Heart left ventricle (tissue), 16 donors: ENCODE data around the gene NR2F1-AS1. TPM values are rescaled to one million over a fixed set of nuclear protein-coding genes. Genes with fewer than 3 reads are reported as not detected.

Source experiments
- ATAC-seq, 4 donors: fragments of 200-7000 bp; cut with Tn5 transposase; one replicate each; pipeline ENCODE4 v1.9.1; 2020 to 2022; ENCODE audit warnings: moderate library complexity in 4 of 4, mild to moderate bottlenecking in 3 of 4, moderate number of reproducible peaks in 1 of 4
- DNase-seq, 5 donors: peaks; one replicate each; pipeline ENCODE4 v3.0.0-alpha.2; 2020
- H3K27ac ChIP-seq, 12 donors: fragments of 200-600 bp; sonication (generic) in 4 of 12; one replicate each; pipeline versions ENCODE4 v1.5.0 to v1.8.0; 2016 to 2022; ENCODE audit warnings: mild to moderate bottlenecking in 2 of 12
- H3K27me3 ChIP-seq, 9 donors: fragments of 200-600 bp; sonication (generic) in 2 of 9; one replicate each; pipeline versions ENCODE4 v1.5.1 to v1.8.0; 2016 to 2022; ENCODE audit warnings: mild to moderate bottlenecking in 3 of 9
- H3K36me3 ChIP-seq, 9 donors: fragments of 200-600 bp; sonication (generic) in 2 of 9; one replicate each; pipeline versions ENCODE4 v1.5.0 to v1.8.0; 2018 to 2022; ENCODE audit warnings: mild to moderate bottlenecking in 2 of 9
- H3K4me1 ChIP-seq, 12 donors: fragments of 200-600 bp; sonication (generic) in 4 of 12; one replicate each; pipeline versions ENCODE4 v1.5.0 to v1.8.0; 2016 to 2022; ENCODE audit warnings: mild to moderate bottlenecking in 3 of 12
- H3K4me3 ChIP-seq, 12 donors: fragments of 200-600 bp; sonication (generic) in 4 of 12; one replicate each; pipeline versions ENCODE4 v1.5.0 to v1.8.0; 2017 to 2022; ENCODE audit warnings: mild to moderate bottlenecking in 9 of 12, moderate library complexity in 4 of 12
- H3K9me3 ChIP-seq, 12 donors: fragments of 200-600 bp; sonication (generic) in 4 of 12; one replicate each; pipeline versions ENCODE4 v1.5.0 to v1.8.0; 2016 to 2022; ENCODE audit warnings: mild to moderate bottlenecking in 1 of 12
- POLR2A ChIP-seq, 2 donors: fragments of 450-650 bp; IDR thresholded peaks; one replicate each; pipeline ENCODE4 v1.6.1; 2017; ENCODE audit warnings: antibody characterized with exemption in 2 of 2, mild to moderate bottlenecking in 2 of 2, moderate library complexity in 2 of 2
- WGBS, 4 donors: extraction: QIAGEN DNeasy Blood & Tissue Kit in 2 of 4; methylation state at CpG; one replicate each; pipeline versions ENCODE4 v1.1.5 to v1.1.7; 2013 to 2018; 5-methylcytosine and 5-hydroxymethylcytosine counted together
- intact Hi-C, 10 donors: fragments of 100-400 bp; cut with DNase I; formaldehyde crosslinking; loops; one replicate each; pipeline versions ENCODE4 v1.11.1 to v1.14.2; 2022
- polyA plus RNA-seq, 2 donors: library from polyadenylated mRNA; stranded (reverse); fragments of 200-250 nt; gene quantifications; one replicate each; pipeline ENCODE4 v1.2.3, GENCODE V29; 2013
- total RNA-seq, 9 donors: library from RNA; depleted of rRNA in 2 of 9; stranded (reverse); fragments of >200 nt in 2 of 9; fragmentation: NEBNext Ultra II Directional in 3 of 9; extraction: Animal tissue kit (Norgen Biotek cat#: 25700) in 3 of 9; gene quantifications; one replicate each; pipeline versions ENCODE4 v1.1.0 to v1.2.4, GENCODE V29; 2016 to 2023
- TF ChIP-seq, protein P1 (sequence below), 12 donors: fragments of 200-600 bp; sonication (generic) in 4 of 12; IDR thresholded peaks; one replicate each; pipeline versions ENCODE4 v1.5.0 to v1.8.0; 2018 to 2022; ENCODE audit warnings: antibody characterized with exemption in 12 of 12, mild to moderate bottlenecking in 5 of 12
- donor health status: ischemic (EF 13 %, LVEDD 7.1; RV severe dilation, severe dysfunction).
- donor health status: healthy with polysubstance abuse.
- donor health status: DM: no; HTN: yes; CAD: no.
- donor health status: DM: no; HTN: no; CAD: no.
- donor health status: ischemic (EF 25% LVEDD 6.9; RV normal size, moderate dysfunction).
- donor health status: ischemic (EF 25% LVEDD 5.7; RV mildly dilated, moderate dysfunction).
- donor health status: healthy.
- donor health status: DM: yes; HTN: yes; CAD: no.
- donor health status: ischemic (EF 35%, LVEDD 5.7; RV mildly dilated, moderate dysfunction).
- donor health status: nonischemic (EF 11% LVEDD 7.7; RV severe dilation, severe dysfunction).
- donor health status: DM: yes; HTN: yes; CAD: no.
- donor health status: PGD.
- donor health status: ischemic (EF 29% LVEDD 5.4; RV normal size, mild dysfunction).
- donor health status: nonischemic (EF 23%, LVEDD 6.1; RV moderate dilation, normal function).

The NR2F1-AS1 gene
- total and polyA plus RNA-seq, 11 donors, result 0.17 to 4.5 (median 0.67) TPM; not detected in 3

GRCh38 chr5:93612855-93613243, 31.8 kb upstream of the NR2F1-AS1 start:
- Histone ChIP-seq H3K4me3 (no peak overlapping the region), H3K27ac (no peak overlapping the region), H3K36me3 (no peaks in the 10 kb centered on the region), H3K4me1 (peaks cover 0 to 16% (median 3%) of the 10 kb centered on the region in 12 donors), H3K27me3 (peaks cover 33 to 78% (median 66%) of the 10 kb centered on the region in 9 donors), H3K9me3 (no peaks in the 10 kb centered on the region)
- ATAC-seq (no peak), DNase-seq (no peak)
- intact Hi-C loops, result loop anchor here in 1 of 10 donors (10.0 kb wide), 1 partner anchor 192 kb away; no protein-coding TSS in a partner anchor
- TF ChIP-seq POLR2A (IDR thresholded peaks at IDR 0.05), result no peak
- TF ChIP-seq, protein P1, sequence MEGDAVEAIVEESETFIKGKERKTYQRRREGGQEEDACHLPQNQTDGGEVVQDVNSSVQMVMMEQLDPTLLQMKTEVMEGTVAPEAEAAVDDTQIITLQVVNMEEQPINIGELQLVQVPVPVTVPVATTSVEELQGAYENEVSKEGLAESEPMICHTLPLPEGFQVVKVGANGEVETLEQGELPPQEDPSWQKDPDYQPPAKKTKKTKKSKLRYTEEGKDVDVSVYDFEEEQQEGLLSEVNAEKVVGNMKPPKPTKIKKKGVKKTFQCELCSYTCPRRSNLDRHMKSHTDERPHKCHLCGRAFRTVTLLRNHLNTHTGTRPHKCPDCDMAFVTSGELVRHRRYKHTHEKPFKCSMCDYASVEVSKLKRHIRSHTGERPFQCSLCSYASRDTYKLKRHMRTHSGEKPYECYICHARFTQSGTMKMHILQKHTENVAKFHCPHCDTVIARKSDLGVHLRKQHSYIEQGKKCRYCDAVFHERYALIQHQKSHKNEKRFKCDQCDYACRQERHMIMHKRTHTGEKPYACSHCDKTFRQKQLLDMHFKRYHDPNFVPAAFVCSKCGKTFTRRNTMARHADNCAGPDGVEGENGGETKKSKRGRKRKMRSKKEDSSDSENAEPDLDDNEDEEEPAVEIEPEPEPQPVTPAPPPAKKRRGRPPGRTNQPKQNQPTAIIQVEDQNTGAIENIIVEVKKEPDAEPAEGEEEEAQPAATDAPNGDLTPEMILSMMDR (IDR thresholded peaks at IDR 0.05), result no peak

GRCh38 chr5:93611976-93612854, 31.2 kb upstream of the NR2F1-AS1 start:
- TF ChIP-seq, protein P1 (IDR thresholded peaks at IDR 0.05), result no peak
- no peak for TF ChIP-seq POLR2A (IDR thresholded peaks at IDR 0.05)
- Histone ChIP-seq H3K4me1 (peaks cover 0 to 20% (median 5%) of the 10 kb centered on the region in 12 donors), H3K27me3 (peaks cover 33 to 85% (median 72%) of the 10 kb centered on the region in 9 donors), H3K9me3 (no peaks in the 10 kb centered on the region), H3K4me3 (no peak overlapping the region), H3K27ac (no peak overlapping the region), H3K36me3 (no peaks in the 10 kb centered on the region)
- ATAC-seq, result no peak
- intact Hi-C loops, result loop anchor here in 1 of 10 donors (10.0 kb wide), 1 partner anchor 193 kb away; no protein-coding TSS in a partner anchor
- WGBS, 4 donors, result 3 to 7% (median 4%) methylated on average over 32 to 43 of the region's 43 CpGs
- no peak for DNase-seq

- H3K27me3 ChIP-seq, result peaks cover 33 to 93% (median 80%) of the 10 kb centered on the region in 9 donors
These were observed 30.4 kb upstream of the NR2F1-AS1 start for GRCh38 chr5:93611273-93611975.

More at GRCh38 chr5:93611273-93611975, 30.4 kb upstream of the NR2F1-AS1 start:
- ATAC-seq (no peak), DNase-seq (no peak)
- H3K36me3 ChIP-seq, result no peaks in the 10 kb centered on the region
- H3K4me1 ChIP-seq, result peaks cover 0 to 20% (median 5%) of the 10 kb centered on the region in 12 donors
- 5 to 9% (median 7%) methylated on average over 9 of the region's 9 CpGs for WGBS, 4 donors
- H3K9me3 ChIP-seq, result no peaks in the 10 kb centered on the region
- no peak overlapping the region for H3K27ac ChIP-seq
- intact Hi-C loops, result loop anchor here in 1 of 10 donors (10.0 kb wide), 1 partner anchor 193 kb away; no protein-coding TSS in a partner anchor
- TF ChIP-seq, protein P1 (IDR thresholded peaks at IDR 0.05), result no peak
- TF ChIP-seq POLR2A (IDR thresholded peaks at IDR 0.05), result no peak
- no peak overlapping the region for H3K4me3 ChIP-seq
